ENCODE data around the gene IGSF9. TPM values are rescaled to one million over a fixed set of nuclear protein-coding genes. Genes with fewer than 3 reads are reported as not detected.

IGSF9 gene
- total RNA-seq: under 1 TPM; 0.11 to 0.20 (median 0.16) TPM

- DNase-seq: peak; percentile 77
- no peaks in the 10 kb centered on the region for H3K36me3 Mint-ChIP-seq (ENCODE audit: insufficient read depth)
- H3K27me3 Mint-ChIP-seq (ENCODE audit: low read depth): peaks cover 38% of the 10 kb centered on the region
- peak within 1 kb of the TSS; percentile 71 for H3K4me3 Mint-ChIP-seq
- ATAC-seq: peak; percentile 98
- H3K4me1 Mint-ChIP-seq (ENCODE audit: low read depth): peaks cover 8% of the 10 kb centered on the region
- H3K9me3 Mint-ChIP-seq: no peaks in the 10 kb centered on the region
Measured at GRCh38 chr1:159945483-159946241, at the start of gene IGSF9. Gene IGSF9 (minus strand): TSS chr1:159945613. CDS start chr1:159943454, 2,159 bp downstream.

- H3K36me3 Mint-ChIP-seq (ENCODE audit: insufficient read depth): no peaks in the 10 kb centered on the region
- peaks cover 7% of the 10 kb centered on the region for H3K27me3 Mint-ChIP-seq (ENCODE audit: low read depth)
- ATAC-seq (no peak), DNase-seq (no peak)
- H3K4me3 Mint-ChIP-seq: no peak overlapping the region
- no peaks in the 10 kb centered on the region for H3K4me1 Mint-ChIP-seq (ENCODE audit: low read depth)
- H3K9me3 Mint-ChIP-seq: no peaks in the 10 kb centered on the region
Measured at GRCh38 chr1:159994896-159995295, 49.5 kb upstream of the IGSF9 start.

- H3K9me3 Mint-ChIP-seq: no peaks in the 10 kb centered on the region
- ATAC-seq (no peak), DNase-seq (no peak)
- no peak overlapping the region for H3K4me3 Mint-ChIP-seq
- H3K36me3 Mint-ChIP-seq (ENCODE audit: insufficient read depth): no peaks in the 10 kb centered on the region
- H3K4me1 Mint-ChIP-seq (ENCODE audit: low read depth): no peaks in the 10 kb centered on the region
- peaks cover 7% of the 10 kb centered on the region for H3K27me3 Mint-ChIP-seq (ENCODE audit: low read depth)
Measured at GRCh38 chr1:159993911-159994310, 48.5 kb upstream of the IGSF9 start.

GRCh38 chr1:159992161-159992560 is 46.7 kb upstream of the IGSF9 start:
- Mint-ChIP-seq H3K9me3 (no peaks in the 10 kb centered on the region), H3K4me1 (ENCODE audit: low read depth) (no peaks in the 10 kb centered on the region), H3K4me3 (no peak overlapping the region), H3K36me3 (ENCODE audit: insufficient read depth) (no peaks in the 10 kb centered on the region), H3K27me3 (ENCODE audit: low read depth) (peaks cover 12% of the 10 kb centered on the region)
- ATAC-seq: no peak
- no peak for DNase-seq

GRCh38 chr1:159991513-159991912 is 46.1 kb upstream of the IGSF9 start:
- DNase-seq (no peak), ATAC-seq (peak; percentile 46 to 71)
- Mint-ChIP-seq H3K4me3 (no peak overlapping the region), H3K36me3 (ENCODE audit: insufficient read depth) (no peaks in the 10 kb centered on the region), H3K9me3 (no peaks in the 10 kb centered on the region), H3K27me3 (ENCODE audit: low read depth) (peaks cover 10% of the 10 kb centered on the region), H3K4me1 (ENCODE audit: low read depth) (no peaks in the 10 kb centered on the region)

- no peaks in the 10 kb centered on the region for H3K4me1 Mint-ChIP-seq (ENCODE audit: low read depth)
- H3K9me3 Mint-ChIP-seq: no peaks in the 10 kb centered on the region
- H3K36me3 Mint-ChIP-seq (ENCODE audit: insufficient read depth): no peaks in the 10 kb centered on the region
- no peak overlapping the region for H3K4me3 Mint-ChIP-seq
- no peak for DNase-seq
- no peak for ATAC-seq
- peaks cover 13% of the 10 kb centered on the region for H3K27me3 Mint-ChIP-seq (ENCODE audit: low read depth)
Measured at GRCh38 chr1:159990005-159990404, 44.6 kb upstream of the IGSF9 start.

GRCh38 chr1:159989581-159989980 is 44.2 kb upstream of the IGSF9 start:
- Mint-ChIP-seq H3K36me3 (ENCODE audit: insufficient read depth) (no peaks in the 10 kb centered on the region), H3K27me3 (ENCODE audit: low read depth) (peaks cover 16% of the 10 kb centered on the region), H3K9me3 (no peaks in the 10 kb centered on the region), H3K4me1 (ENCODE audit: low read depth) (no peaks in the 10 kb centered on the region), H3K4me3 (no peak overlapping the region)
- DNase-seq (no peak), ATAC-seq (no peak)

- Mint-ChIP-seq H3K4me1 (ENCODE audit: low read depth) (no peaks in the 10 kb centered on the region), H3K27me3 (ENCODE audit: low read depth) (peaks cover 20% of the 10 kb centered on the region), H3K4me3 (no peak overlapping the region), H3K36me3 (ENCODE audit: insufficient read depth) (no peaks in the 10 kb centered on the region), H3K9me3 (no peaks in the 10 kb centered on the region)
- ATAC-seq: no peak
- DNase-seq: no peak
Measured at GRCh38 chr1:159988006-159988405, 42.6 kb upstream of the IGSF9 start.

GRCh38 chr1:159987186-159987585 is 41.8 kb upstream of the IGSF9 start:
- Mint-ChIP-seq H3K9me3 (no peaks in the 10 kb centered on the region), H3K27me3 (ENCODE audit: low read depth) (peaks cover 23% of the 10 kb centered on the region), H3K36me3 (ENCODE audit: insufficient read depth) (no peaks in the 10 kb centered on the region), H3K4me3 (no peak overlapping the region), H3K4me1 (ENCODE audit: low read depth) (no peaks in the 10 kb centered on the region)
- DNase-seq (no peak), ATAC-seq (no peak)

- H3K27me3 Mint-ChIP-seq (ENCODE audit: low read depth): peaks cover 27% of the 10 kb centered on the region
- H3K36me3 Mint-ChIP-seq (ENCODE audit: insufficient read depth): no peaks in the 10 kb centered on the region
- H3K9me3 Mint-ChIP-seq: no peaks in the 10 kb centered on the region
- DNase-seq: no peak
- ATAC-seq: no peak
- H3K4me3 Mint-ChIP-seq: no peak overlapping the region
- no peaks in the 10 kb centered on the region for H3K4me1 Mint-ChIP-seq (ENCODE audit: low read depth)
Measured at GRCh38 chr1:159986531-159986930, 41.1 kb upstream of the IGSF9 start.

GRCh38 chr1:159986093-159986492 is 40.7 kb upstream of the IGSF9 start:
- no peak overlapping the region for H3K4me3 Mint-ChIP-seq
- no peak for ATAC-seq
- no peaks in the 10 kb centered on the region for H3K36me3 Mint-ChIP-seq (ENCODE audit: insufficient read depth)
- no peak for DNase-seq
- no peaks in the 10 kb centered on the region for H3K4me1 Mint-ChIP-seq (ENCODE audit: low read depth)
- H3K9me3 Mint-ChIP-seq: no peaks in the 10 kb centered on the region
- H3K27me3 Mint-ChIP-seq (ENCODE audit: low read depth): peaks cover 27% of the 10 kb centered on the region

- Mint-ChIP-seq H3K27me3 (ENCODE audit: low read depth) (peaks cover 27% of the 10 kb centered on the region), H3K36me3 (ENCODE audit: insufficient read depth) (no peaks in the 10 kb centered on the region), H3K4me1 (ENCODE audit: low read depth) (no peaks in the 10 kb centered on the region), H3K4me3 (no peak overlapping the region), H3K9me3 (no peaks in the 10 kb centered on the region)
- ATAC-seq: no peak
- DNase-seq: no peak
Measured at GRCh38 chr1:159985473-159985872, 40.1 kb upstream of the IGSF9 start.

GRCh38 chr1:159983681-159984080 is 38.3 kb upstream of the IGSF9 start:
- no peak for DNase-seq
- no peaks in the 10 kb centered on the region for H3K9me3 Mint-ChIP-seq
- ATAC-seq: no peak
- H3K27me3 Mint-ChIP-seq (ENCODE audit: low read depth): peaks cover 30% of the 10 kb centered on the region
- no peaks in the 10 kb centered on the region for H3K36me3 Mint-ChIP-seq (ENCODE audit: insufficient read depth)
- H3K4me3 Mint-ChIP-seq: no peak overlapping the region
- no peaks in the 10 kb centered on the region for H3K4me1 Mint-ChIP-seq (ENCODE audit: low read depth)

GRCh38 chr1:159982280-159982679 is 36.9 kb upstream of the IGSF9 start:
- Mint-ChIP-seq H3K27me3 (ENCODE audit: low read depth) (peaks cover 26% of the 10 kb centered on the region), H3K4me3 (no peak overlapping the region), H3K9me3 (no peaks in the 10 kb centered on the region), H3K4me1 (ENCODE audit: low read depth) (no peaks in the 10 kb centered on the region), H3K36me3 (ENCODE audit: insufficient read depth) (no peaks in the 10 kb centered on the region)
- no peak for DNase-seq
- no peak for ATAC-seq

GRCh38 chr1:159981351-159982055 is 36.1 kb upstream of the IGSF9 start:
- no peak overlapping the region for H3K4me3 Mint-ChIP-seq
- H3K4me1 Mint-ChIP-seq (ENCODE audit: low read depth): no peaks in the 10 kb centered on the region
- DNase-seq (no peak), ATAC-seq (no peak)
- H3K36me3 Mint-ChIP-seq (ENCODE audit: insufficient read depth): no peaks in the 10 kb centered on the region
- H3K9me3 Mint-ChIP-seq: no peaks in the 10 kb centered on the region
- H3K27me3 Mint-ChIP-seq (ENCODE audit: low read depth): peaks cover 31% of the 10 kb centered on the region
